K562 (cell line): ENCODE measurements around the gene UNC119B. TPM values are rescaled to one million over a fixed set of nuclear protein-coding genes. Genes with fewer than 3 reads are reported as not detected.

ENCODE experiments used
- ARID1B ChIP-seq: fragments of 450-650 bp; IDR thresholded peaks from 2 replicates; pipeline ENCODE4 v1.6.1; 2016; ENCODE audit warnings: antibody characterized with exemption, mild to moderate bottlenecking, inconsistent platforms
- DMBX1 ChIP-seq: fragments of 250-450 bp; sonication (Bioruptor Pico); IDR thresholded peaks from 2 replicates; pipeline ENCODE4 v1.8.0; 2022; ENCODE audit warnings: inconsistent platforms, mild to moderate bottlenecking, moderate library complexity, borderline replicate concordance
- DPF2 ChIP-seq: fragments of 450-650 bp; IDR thresholded peaks from 2 replicates; pipeline ENCODE4 v1.6.1; 2016
- JUND ChIP-seq, 2 experiments: IDR thresholded peaks; 2 replicates in 1 of 2; 3 replicates in 1 of 2; pipeline ENCODE4 v1.6.1; 2011; ENCODE audit warnings: borderline replicate concordance in 2 of 2, low read depth in 2 of 2, low read length in 2 of 2, improper control_type of control experiment in 1 of 2, missing biosample characterization in 1 of 2, missing genetic modification characterization in 1 of 2, missing genetic modification reagents in 1 of 2
- MAFF ChIP-seq: IDR thresholded peaks from 2 replicates; pipeline ENCODE4 v1.6.1; 2012; ENCODE audit warnings: low read length, improper control_type of control experiment
- MAFG ChIP-seq: fragments of 450-650 bp; conservative IDR thresholded peaks from 2 replicates; pipeline ENCODE4 v1.6.1; 2016; ENCODE audit warnings: missing genetic modification characterization, missing compliant biosample characterization
- MAFK ChIP-seq: IDR thresholded peaks from 2 replicates; pipeline ENCODE4 v1.6.1; 2011; ENCODE audit warnings: low read length, improper control_type of control experiment
- NFE2 ChIP-seq: IDR thresholded peaks from 2 replicates; pipeline ENCODE4 v1.6.1; 2014; ENCODE audit warnings: antibody characterized with exemption, low read depth
- PYGO2 ChIP-seq: fragments of 450-650 bp; IDR thresholded peaks from 2 replicates; pipeline ENCODE4 v1.6.1; 2016; ENCODE audit warnings: mild to moderate bottlenecking, missing genetic modification characterization, moderate library complexity, missing compliant biosample characterization
- RBM34 ChIP-seq: fragments of 200-400 bp; formaldehyde crosslinking; IDR thresholded peaks from 2 replicates; pipeline ENCODE4 v1.6.1; 2018; ENCODE audit warnings: low read length, borderline replicate concordance; ENCODE audit not compliant: insufficient read depth
- RFX1 ChIP-seq: fragments of 450-650 bp; IDR thresholded peaks from 2 replicates; pipeline ENCODE4 v1.6.1; 2016; ENCODE audit warnings: mild to moderate bottlenecking, moderate library complexity
- TCF3 ChIP-seq: sonication (generic); formaldehyde crosslinking; IDR thresholded peaks from 2 replicates; pipeline ENCODE4 v1.4.0; 2020; ENCODE audit warnings: mild to moderate bottlenecking, missing genetic modification reagents
- ZNF316 ChIP-seq: fragments of 450-650 bp; IDR thresholded peaks from 2 replicates; pipeline ENCODE4 v1.6.1; 2016
- ZNF589 ChIP-seq: fragments of 200-800 bp; sonication (Bioruptor generic); IDR thresholded peaks from 2 replicates; pipeline ENCODE4 v1.6.1; 2016; ENCODE audit warnings: low read depth, missing genetic modification characterization, missing compliant biosample characterization
- polyA plus RNA-seq, 8 experiments: library from polyadenylated mRNA; depleted of rRNA in 4 of 8; stranded (reverse) in 5 of 8; unstranded in 3 of 8; fragments of >200 nt; fragmentation: Nextera tagmentation in 2 of 8; fragmentation: Illumina TruSeq in 1 of 8; extraction: Ambion mirVana in 2 of 8; extraction: Trizol in 1 of 8; gene quantifications; 2 replicates each; pipeline versions ENCODE4 v1.2.1 to v1.2.3, GENCODE V29; 2011 to 2014; ENCODE audit warnings: inconsistent platforms in 1 of 8, missing spikeins in 1 of 8
- total RNA-seq, 7 experiments: library from RNA; depleted of rRNA in 6 of 7; stranded (reverse); fragments of >200 nt in 6 of 7; fragmentation: Illumina TruSeq in 2 of 7; extraction: Trizol in 2 of 7; gene quantifications; 2 replicates each; pipeline versions ENCODE4 v1.2.1 to v1.2.3, GENCODE V29; 2011 to 2021; ENCODE audit warnings: low replicate concordance in 1 of 7
- TF ChIP-seq, protein P1 (sequence below): fragments of 450-650 bp; IDR thresholded peaks from 2 replicates; pipeline ENCODE4 v1.6.1; 2017; ENCODE audit warnings: antibody characterized with exemption, mild to moderate bottlenecking
- TF ChIP-seq, protein P2 (sequence below), 2 experiments: fragments of 450-650 bp in 1 of 2; sonication (generic) in 1 of 2; formaldehyde crosslinking in 1 of 2; IDR thresholded peaks in 1 of 2; conservative IDR thresholded peaks in 1 of 2; 2 replicates each; pipeline versions ENCODE4 v1.6.1 to v1.8.1; 2016 to 2023; ENCODE audit warnings: mild to moderate bottlenecking in 2 of 2, moderate library complexity in 2 of 2, inconsistent platforms in 1 of 2, missing genetic modification reagents in 1 of 2
- TF ChIP-seq, protein P3 (sequence below): fragments of 450-650 bp; IDR thresholded peaks from 2 replicates; pipeline ENCODE4 v1.6.1; 2018; ENCODE audit not compliant: partially characterized antibody

UNC119B gene
- total and polyA plus RNA-seq, 9 of the 15 experiments (the other 6 are each of a cell fraction or from before 2014, with no cell fraction given) = 4.0 to 34.5 (median 15.1) TPM

DNA sequence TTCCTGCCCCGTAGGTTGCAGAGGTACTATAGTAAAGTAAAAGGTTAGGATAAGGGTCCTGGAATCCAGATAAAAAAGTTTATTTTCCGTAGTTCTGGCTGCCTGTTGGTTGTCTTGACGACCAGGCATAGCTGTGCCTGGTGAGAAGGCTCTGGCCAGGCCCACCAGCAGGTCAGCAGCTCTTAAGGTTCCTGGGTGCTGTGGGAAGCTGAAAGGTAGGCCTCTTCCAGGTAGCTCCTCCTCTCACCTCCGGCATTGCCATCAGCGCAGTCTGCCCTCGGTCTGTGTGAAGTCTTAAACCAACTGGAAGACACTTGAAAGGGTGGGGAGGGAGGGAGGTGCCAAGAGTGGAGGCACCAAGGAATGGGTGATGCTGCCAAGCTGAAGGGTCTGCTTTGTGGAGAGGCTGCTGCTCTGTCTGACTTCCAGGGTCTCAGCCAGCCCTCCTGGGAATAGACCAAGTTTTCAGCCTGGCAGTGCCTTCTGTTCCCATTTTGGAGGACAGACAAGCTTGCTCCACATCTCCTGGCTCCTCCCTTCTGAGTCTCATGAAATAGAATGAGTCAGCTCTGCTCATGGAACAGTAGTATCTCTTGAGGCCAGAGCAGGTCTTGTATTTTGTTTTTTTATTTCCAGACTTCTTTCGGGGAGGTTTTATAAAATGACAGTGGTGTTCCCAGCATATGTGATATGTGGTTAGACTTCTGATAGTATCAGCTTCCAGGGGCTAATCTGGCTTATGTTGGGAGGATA is 10.2 kb downstream of the UNC119B start (continued):
- TF ChIP-seq DPF2 (peak; percentile 67), PYGO2 (tag) (no peak), MAFF (peak; percentile 42; the same call in 1 of the 2 replicates), MAFG (peak; percentile 70), TCF3 (CRISPR knock-in tag) (peak; percentile 55), RBM34 (no peak), NFE2 (peak; percentile 83), MAFK (peak; percentile 61; the same call in 1 of the 2 replicates), DMBX1 (CRISPR knock-in tag) (0 out of 2 replicates have a peak, but pooled peaks have one; percentile 17), ZNF316 (peak; percentile 80), RFX1 (peak; percentile 74), ARID1B (peak; percentile 60; the same call in 1 of the 2 replicates), JUND (IDR thresholded peaks at IDR 0.05; ENCODE audit: borderline replicate concordance, low read depth, low read length) (peak; percentile 80), JUND (tag; IDR thresholded peaks at IDR 0.05; ENCODE audit: borderline replicate concordance, low read depth, low read length) (peak; percentile 69; the same call in 1 of the 3 replicates), ZNF589 (no peak)
- TF ChIP-seq, protein P1, sequence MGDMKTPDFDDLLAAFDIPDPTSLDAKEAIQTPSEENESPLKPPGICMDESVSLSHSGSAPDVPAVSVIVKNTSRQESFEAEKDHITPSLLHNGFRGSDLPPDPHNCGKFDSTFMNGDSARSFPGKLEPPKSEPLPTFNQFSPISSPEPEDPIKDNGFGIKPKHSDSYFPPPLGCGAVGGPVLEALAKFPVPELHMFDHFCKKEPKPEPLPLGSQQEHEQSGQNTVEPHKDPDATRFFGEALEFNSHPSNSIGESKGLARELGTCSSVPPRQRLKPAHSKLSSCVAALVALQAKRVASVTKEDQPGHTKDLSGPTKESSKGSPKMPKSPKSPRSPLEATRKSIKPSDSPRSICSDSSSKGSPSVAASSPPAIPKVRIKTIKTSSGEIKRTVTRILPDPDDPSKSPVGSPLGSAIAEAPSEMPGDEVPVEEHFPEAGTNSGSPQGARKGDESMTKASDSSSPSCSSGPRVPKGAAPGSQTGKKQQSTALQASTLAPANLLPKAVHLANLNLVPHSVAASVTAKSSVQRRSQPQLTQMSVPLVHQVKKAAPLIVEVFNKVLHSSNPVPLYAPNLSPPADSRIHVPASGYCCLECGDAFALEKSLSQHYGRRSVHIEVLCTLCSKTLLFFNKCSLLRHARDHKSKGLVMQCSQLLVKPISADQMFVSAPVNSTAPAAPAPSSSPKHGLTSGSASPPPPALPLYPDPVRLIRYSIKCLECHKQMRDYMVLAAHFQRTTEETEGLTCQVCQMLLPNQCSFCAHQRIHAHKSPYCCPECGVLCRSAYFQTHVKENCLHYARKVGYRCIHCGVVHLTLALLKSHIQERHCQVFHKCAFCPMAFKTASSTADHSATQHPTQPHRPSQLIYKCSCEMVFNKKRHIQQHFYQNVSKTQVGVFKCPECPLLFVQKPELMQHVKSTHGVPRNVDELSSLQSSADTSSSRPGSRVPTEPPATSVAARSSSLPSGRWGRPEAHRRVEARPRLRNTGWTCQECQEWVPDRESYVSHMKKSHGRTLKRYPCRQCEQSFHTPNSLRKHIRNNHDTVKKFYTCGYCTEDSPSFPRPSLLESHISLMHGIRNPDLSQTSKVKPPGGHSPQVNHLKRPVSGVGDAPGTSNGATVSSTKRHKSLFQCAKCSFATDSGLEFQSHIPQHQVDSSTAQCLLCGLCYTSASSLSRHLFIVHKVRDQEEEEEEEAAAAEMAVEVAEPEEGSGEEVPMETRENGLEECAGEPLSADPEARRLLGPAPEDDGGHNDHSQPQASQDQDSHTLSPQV = peak; percentile 62; the same call in 1 of the 2 replicates
- TF ChIP-seq, protein P2, sequence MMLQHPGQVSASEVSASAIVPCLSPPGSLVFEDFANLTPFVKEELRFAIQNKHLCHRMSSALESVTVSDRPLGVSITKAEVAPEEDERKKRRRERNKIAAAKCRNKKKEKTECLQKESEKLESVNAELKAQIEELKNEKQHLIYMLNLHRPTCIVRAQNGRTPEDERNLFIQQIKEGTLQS (IDR thresholded peaks at IDR 0.05) = peak; percentile 75
- TF ChIP-seq, protein P2 (CRISPR knock-in tag; conservative IDR thresholded peaks at IDR 0.05) = no peak
- TF ChIP-seq, protein P3, sequence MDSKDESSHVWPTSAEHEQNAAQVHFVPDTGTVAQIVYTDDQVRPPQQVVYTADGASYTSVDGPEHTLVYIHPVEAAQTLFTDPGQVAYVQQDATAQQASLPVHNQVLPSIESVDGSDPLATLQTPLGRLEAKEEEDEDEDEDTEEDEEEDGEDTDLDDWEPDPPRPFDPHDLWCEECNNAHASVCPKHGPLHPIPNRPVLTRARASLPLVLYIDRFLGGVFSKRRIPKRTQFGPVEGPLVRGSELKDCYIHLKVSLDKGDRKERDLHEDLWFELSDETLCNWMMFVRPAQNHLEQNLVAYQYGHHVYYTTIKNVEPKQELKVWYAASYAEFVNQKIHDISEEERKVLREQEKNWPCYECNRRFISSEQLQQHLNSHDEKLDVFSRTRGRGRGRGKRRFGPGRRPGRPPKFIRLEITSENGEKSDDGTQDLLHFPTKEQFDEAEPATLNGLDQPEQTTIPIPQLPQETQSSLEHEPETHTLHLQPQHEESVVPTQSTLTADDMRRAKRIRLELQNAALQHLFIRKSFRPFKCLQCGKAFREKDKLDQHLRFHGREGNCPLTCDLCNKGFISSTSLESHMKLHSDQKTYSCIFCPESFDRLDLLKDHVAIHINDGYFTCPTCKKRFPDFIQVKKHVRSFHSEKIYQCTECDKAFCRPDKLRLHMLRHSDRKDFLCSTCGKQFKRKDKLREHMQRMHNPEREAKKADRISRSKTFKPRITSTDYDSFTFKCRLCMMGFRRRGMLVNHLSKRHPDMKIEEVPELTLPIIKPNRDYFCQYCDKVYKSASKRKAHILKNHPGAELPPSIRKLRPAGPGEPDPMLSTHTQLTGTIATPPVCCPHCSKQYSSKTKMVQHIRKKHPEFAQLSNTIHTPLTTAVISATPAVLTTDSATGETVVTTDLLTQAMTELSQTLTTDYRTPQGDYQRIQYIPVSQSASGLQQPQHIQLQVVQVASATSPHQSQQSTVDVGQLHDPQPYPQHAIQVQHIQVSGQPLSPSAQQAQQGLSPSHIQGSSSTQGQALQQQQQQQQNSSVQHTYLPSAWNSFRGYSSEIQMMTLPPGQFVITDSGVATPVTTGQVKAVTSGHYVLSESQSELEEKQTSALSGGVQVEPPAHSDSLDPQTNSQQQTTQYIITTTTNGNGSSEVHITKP = no peak
